ENCODE results near the gene OOSP1. TPM values are rescaled to one million over a fixed set of nuclear protein-coding genes. Genes with fewer than 3 reads are reported as not detected.

OOSP1 gene, protein sequence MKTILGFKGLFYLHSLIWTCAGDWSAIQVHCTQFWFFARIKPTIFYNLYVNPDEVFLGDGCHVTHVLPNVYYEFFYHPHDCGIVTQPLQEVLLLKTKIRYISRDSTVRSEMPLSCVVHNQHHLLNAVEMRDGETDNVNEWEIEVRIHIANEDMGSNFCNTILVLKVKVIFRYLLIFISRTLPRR
- not detected in 2 replicates for total RNA-seq (2014; rRNA removed; shearing (Covaris generic))

DNA sequence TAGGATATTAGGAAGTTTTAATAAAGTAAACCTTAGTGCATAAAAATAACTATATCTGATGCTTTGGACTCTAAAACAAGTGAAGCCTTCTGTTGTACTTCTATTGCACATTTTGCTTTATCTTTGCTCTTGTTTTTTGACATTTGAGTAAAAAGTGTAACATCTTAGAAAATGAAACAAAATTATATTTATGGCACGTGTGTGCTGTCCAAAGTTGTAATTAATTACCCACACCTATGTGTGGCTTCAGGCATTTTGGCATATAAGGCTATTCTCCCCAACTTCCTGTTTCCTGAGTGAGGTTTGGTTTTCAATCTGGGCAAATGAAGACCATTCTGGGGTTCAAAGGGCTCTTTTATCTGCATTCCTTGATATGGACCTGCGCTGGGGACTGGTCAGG, at the start of gene OOSP1:
TSS of gene OOSP1 (plus strand) at position 301 of the 400 bp plus-strand sequence. CDS start at position 324, 23 bp downstream.

DNA sequence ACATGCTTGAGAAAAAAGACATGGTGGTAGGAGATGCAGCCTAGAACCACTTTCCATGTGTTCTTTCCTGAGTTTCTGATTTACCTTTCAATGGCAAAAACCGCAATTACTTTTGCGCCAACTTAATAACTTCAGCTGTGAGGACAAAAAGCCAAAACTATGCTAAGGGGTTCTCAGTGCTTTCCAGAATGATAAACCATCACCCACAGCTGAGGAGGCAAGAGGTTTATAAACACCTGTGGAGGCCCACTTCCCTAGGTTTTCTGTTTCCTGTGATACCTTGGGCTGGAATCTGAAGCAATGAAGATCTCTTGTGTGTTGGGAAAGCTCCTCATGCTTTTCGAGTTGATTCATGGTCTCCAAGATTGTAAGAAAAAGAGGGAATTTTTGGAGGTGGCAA, 25.5 kb downstream of the OOSP1 start, which contains the start of gene OOSP4A:
TSS of gene OOSP4A (plus strand) at position 301 of the 400 bp plus-strand sequence. CDS start at position 301, 0 bp downstream.

Other genes with a start within 250 kb of the OOSP1 start
- not detected in 2 replicates for gene OR10V1, start 224.6 kb upstream of the OOSP1 start, total RNA-seq (2014; rRNA removed; shearing (Covaris generic))
- 27.3 and 31.0 TPM in 2 replicates for gene STX3, start 183.1 kb upstream of the OOSP1 start, total RNA-seq (2014; rRNA removed; shearing (Covaris generic))
- gene MRPL16, start 127.7 kb upstream of the OOSP1 start, total RNA-seq (2014; rRNA removed; shearing (Covaris generic)), result 88.9 and 99.5 TPM in 2 replicates
- gene CBLIF, start 92.9 kb upstream of the OOSP1 start, total RNA-seq (2014; rRNA removed; shearing (Covaris generic)), result not detected in 2 replicates
- gene TCN1, start 71.9 kb upstream of the OOSP1 start, total RNA-seq (2014; rRNA removed; shearing (Covaris generic)), result 2.2 and 8.6 TPM in 2 replicates
- gene OOSP3, start 59.6 kb upstream of the OOSP1 start, total RNA-seq (2014; rRNA removed; shearing (Covaris generic)), result not detected in 2 replicates
- gene OOSP4A, start 25.6 kb downstream of the OOSP1 start, total RNA-seq (2014; rRNA removed; shearing (Covaris generic)), result not detected in 2 replicates
- not detected in 2 replicates for gene OOSP4B, start 78.7 kb downstream of the OOSP1 start, total RNA-seq (2014; rRNA removed; shearing (Covaris generic))
- gene OOSP2, start 102.0 kb downstream of the OOSP1 start, total RNA-seq (2014; rRNA removed; shearing (Covaris generic)), result not detected in 2 replicates
- not detected in 2 replicates for gene MS4A3, start 118.2 kb downstream of the OOSP1 start, total RNA-seq (2014; rRNA removed; shearing (Covaris generic))
- gene MS4A2, start 150.2 kb downstream of the OOSP1 start, total RNA-seq (2014; rRNA removed; shearing (Covaris generic)), result not detected in 2 replicates
- gene MS4A6A, start 244.7 kb downstream of the OOSP1 start, total RNA-seq (2014; rRNA removed; shearing (Covaris generic)), result not detected in 2 replicates